HUES64 (cell line): ENCODE measurements around the gene TMOD2.

ENCODE experiments used
- H3K27ac ChIP-seq: 2 replicates; pipeline ENCODE4 v1.7.0; 2013; ENCODE audit warnings: low read depth, low read length, inconsistent platforms
- H3K27me3 ChIP-seq: 2 replicates; pipeline ENCODE4 v1.6.1; 2013; ENCODE audit warnings: mild to moderate bottlenecking, low read length; ENCODE audit not compliant: insufficient read depth
- H3K36me3 ChIP-seq: 2 replicates; pipeline ENCODE4 v1.6.1; 2013; ENCODE audit warnings: mild to moderate bottlenecking, low read length; ENCODE audit not compliant: insufficient read depth
- H3K4me1 ChIP-seq: 2 replicates; pipeline ENCODE4 v1.6.1; 2013; ENCODE audit warnings: mild to moderate bottlenecking, low read length, moderate library complexity; ENCODE audit not compliant: insufficient read depth
- H3K4me3 ChIP-seq: 2 replicates; pipeline ENCODE4 v1.5.1; 2013; ENCODE audit warnings: mild to moderate bottlenecking, low read length, moderate library complexity
- H3K9ac ChIP-seq: 2 replicates; pipeline ENCODE4 v1.6.1; 2013; ENCODE audit warnings: mild to moderate bottlenecking, low read depth, low read length
- H3K9me3 ChIP-seq: 2 replicates; pipeline ENCODE4 v1.6.1; 2013; ENCODE audit warnings: low read depth, low read length; ENCODE audit not compliant: insufficient read depth
- WGBS: fragments of 150-250, 120-280 bp; methylation state at CpG from one replicate; pipeline ENCODE4 v1.1.7; 2013; ENCODE audit warnings: missing lambda C conversion rate; 5-methylcytosine and 5-hydroxymethylcytosine counted together

The TMOD2 gene

GRCh38 chr15:51756482-51756881 lies 5.1 kb downstream of the TMOD2 start:
- Histone ChIP-seq H3K36me3 (no peaks in the 10 kb centered on the region), H3K27me3 (peaks cover 46% of the 10 kb centered on the region), H3K4me1 (no peaks in the 10 kb centered on the region; the same call in 1 of the 2 replicates), H3K27ac (no peak overlapping the region), H3K4me3 (no peak overlapping the region), H3K9ac (no peak overlapping the region), H3K9me3 (no peaks in the 10 kb centered on the region)
- WGBS = 91% methylated on average over 3 of the region's 4 CpGs

- H3K9ac ChIP-seq = no peak overlapping the region
- peaks cover 39% of the 10 kb centered on the region for H3K27me3 ChIP-seq
- 85% methylated on average over 2 of the region's 2 CpGs for WGBS
- no peaks in the 10 kb centered on the region for H3K4me1 ChIP-seq
- H3K4me3 ChIP-seq = no peak overlapping the region
- no peak overlapping the region for H3K27ac ChIP-seq
- H3K9me3 ChIP-seq = no peaks in the 10 kb centered on the region
- H3K36me3 ChIP-seq = no peaks in the 10 kb centered on the region
These were observed 6.1 kb downstream of the TMOD2 start for GRCh38 chr15:51757450-51757849.

GRCh38 chr15:51758645-51759044 lies 7.2 kb downstream of the TMOD2 start:
- Histone ChIP-seq H3K4me1 (no peaks in the 10 kb centered on the region), H3K27me3 (peaks cover 27% of the 10 kb centered on the region), H3K27ac (no peak overlapping the region), H3K36me3 (no peaks in the 10 kb centered on the region), H3K4me3 (no peak overlapping the region), H3K9ac (no peak overlapping the region), H3K9me3 (no peaks in the 10 kb centered on the region)
- WGBS = 85% methylated on average over 1 of the region's 1 CpG

- Histone ChIP-seq H3K9ac (no peak overlapping the region), H3K9me3 (no peaks in the 10 kb centered on the region), H3K4me1 (no peaks in the 10 kb centered on the region), H3K4me3 (no peak overlapping the region), H3K27ac (no peak overlapping the region), H3K36me3 (no peaks in the 10 kb centered on the region), H3K27me3 (peaks cover 18% of the 10 kb centered on the region)
- WGBS = 95% methylated on average over 3 of the region's 3 CpGs
These were observed 8.2 kb downstream of the TMOD2 start for GRCh38 chr15:51759557-51760070.

GRCh38 chr15:51760805-51761204 lies 9.4 kb downstream of the TMOD2 start:
- WGBS = 57% methylated on average over 3 of the region's 3 CpGs
- Histone ChIP-seq H3K4me3 (no peak overlapping the region), H3K27ac (no peak overlapping the region), H3K36me3 (no peaks in the 10 kb centered on the region), H3K9me3 (no peaks in the 10 kb centered on the region), H3K4me1 (no peaks in the 10 kb centered on the region), H3K27me3 (peaks cover 7% of the 10 kb centered on the region; the same call in 1 of the 2 replicates), H3K9ac (no peak overlapping the region)

- Histone ChIP-seq H3K4me3 (no peak overlapping the region), H3K4me1 (no peaks in the 10 kb centered on the region), H3K36me3 (no peaks in the 10 kb centered on the region), H3K27ac (no peak overlapping the region), H3K9ac (no peak overlapping the region), H3K27me3 (no peaks in the 10 kb centered on the region), H3K9me3 (no peaks in the 10 kb centered on the region)
- 87% methylated on average over 7 of the region's 7 CpGs for WGBS
These were observed 14.4 kb downstream of the TMOD2 start for GRCh38 chr15:51765751-51766150.

GRCh38 chr15:51766341-51766740 lies 14.9 kb downstream of the TMOD2 start:
- Histone ChIP-seq H3K4me3 (no peak overlapping the region), H3K9ac (no peak overlapping the region), H3K27ac (no peak overlapping the region), H3K27me3 (no peaks in the 10 kb centered on the region), H3K4me1 (no peaks in the 10 kb centered on the region), H3K9me3 (no peaks in the 10 kb centered on the region), H3K36me3 (no peaks in the 10 kb centered on the region)
- WGBS = 94% methylated on average over 1 of the region's 1 CpG

- Histone ChIP-seq H3K27me3 (no peaks in the 10 kb centered on the region), H3K36me3 (no peaks in the 10 kb centered on the region), H3K4me3 (no peak overlapping the region), H3K9ac (no peak overlapping the region), H3K27ac (no peak overlapping the region), H3K4me1 (no peaks in the 10 kb centered on the region), H3K9me3 (no peaks in the 10 kb centered on the region)
- 87% methylated on average over 9 of the region's 9 CpGs for WGBS
These were observed 16.6 kb downstream of the TMOD2 start for GRCh38 chr15:51768018-51768417.

- H3K27ac ChIP-seq = no peak overlapping the region
- H3K27me3 ChIP-seq = no peaks in the 10 kb centered on the region
- H3K9ac ChIP-seq = no peak overlapping the region
- WGBS = 60% methylated on average over 3 of the region's 3 CpGs
- H3K4me3 ChIP-seq = no peak overlapping the region
- H3K4me1 ChIP-seq = peaks cover under 1% of the 10 kb centered on the region; the same call in 1 of the 2 replicates
- H3K9me3 ChIP-seq = no peaks in the 10 kb centered on the region
- H3K36me3 ChIP-seq = no peaks in the 10 kb centered on the region
These were observed 19.5 kb downstream of the TMOD2 start for GRCh38 chr15:51770902-51771301.

GRCh38 chr15:51771773-51772172 lies 20.4 kb downstream of the TMOD2 start:
- no peaks in the 10 kb centered on the region for H3K36me3 ChIP-seq
- H3K9ac ChIP-seq = no peak overlapping the region
- WGBS = 86% methylated on average over 1 of the region's 1 CpG
- H3K27me3 ChIP-seq = no peaks in the 10 kb centered on the region
- no peaks in the 10 kb centered on the region for H3K9me3 ChIP-seq
- no peak overlapping the region for H3K4me3 ChIP-seq
- no peak overlapping the region for H3K27ac ChIP-seq
- H3K4me1 ChIP-seq = peaks cover 3% of the 10 kb centered on the region; the same call in 1 of the 2 replicates

GRCh38 chr15:51774916-51775315 lies 23.5 kb downstream of the TMOD2 start:
- no peaks in the 10 kb centered on the region for H3K36me3 ChIP-seq
- WGBS = 91% methylated on average over 3 of the region's 3 CpGs
- H3K4me3 ChIP-seq = no peak overlapping the region
- no peaks in the 10 kb centered on the region for H3K9me3 ChIP-seq
- no peak overlapping the region for H3K27ac ChIP-seq
- H3K27me3 ChIP-seq = no peaks in the 10 kb centered on the region
- no peak overlapping the region for H3K9ac ChIP-seq
- peaks cover 3% of the 10 kb centered on the region; the same call in 1 of the 2 replicates for H3K4me1 ChIP-seq
